ENCODE data around the gene APOC3.

The APOC3 gene

GRCh38 chr11:116829525-116830183 is at the start of gene APOC3:
TSS of gene APOC3 (plus strand) at chr11:116829907. CDS start at chr11:116830583, 676 bp downstream.
- no peak within 1 kb of the TSS for H3K9ac ChIP-seq (ENCODE audit: low read length)
- H3K4me3 ChIP-seq (ENCODE audit: low read length): no peak within 1 kb of the TSS
- H3K27me3 ChIP-seq (ENCODE audit: control insufficient read depth, insufficient read depth, low read length): no peaks in the 10 kb centered on the region
- peaks cover 26% of the 10 kb centered on the region for H3K4me1 ChIP-seq (ENCODE audit: control insufficient read depth, insufficient read depth, low read length)
- H3K36me3 ChIP-seq (ENCODE audit: control insufficient read depth, insufficient read depth, low read length): no peaks in the 10 kb centered on the region
- H3K9me3 ChIP-seq (ENCODE audit: control insufficient read depth, low read length): no peaks in the 10 kb centered on the region

GRCh38 chr11:116782728-116783127 is 47.0 kb upstream of the APOC3 start:
- Histone ChIP-seq H3K9ac (ENCODE audit: low read length) (no peak overlapping the region), H3K27me3 (ENCODE audit: control insufficient read depth, insufficient read depth, low read length) (no peaks in the 10 kb centered on the region), H3K4me3 (ENCODE audit: low read length) (no peak overlapping the region), H3K9me3 (ENCODE audit: control insufficient read depth, low read length) (no peaks in the 10 kb centered on the region), H3K4me1 (ENCODE audit: control insufficient read depth, insufficient read depth, low read length) (peaks cover 10% of the 10 kb centered on the region), H3K36me3 (ENCODE audit: control insufficient read depth, insufficient read depth, low read length) (peaks cover 24% of the 10 kb centered on the region)

GRCh38 chr11:116786326-116786725 is 43.4 kb upstream of the APOC3 start:
- H3K9me3 ChIP-seq (ENCODE audit: control insufficient read depth, low read length): no peaks in the 10 kb centered on the region
- peaks cover 11% of the 10 kb centered on the region for H3K36me3 ChIP-seq (ENCODE audit: control insufficient read depth, insufficient read depth, low read length)

GRCh38 chr11:116786966-116787365 is 42.7 kb upstream of the APOC3 start:
- Histone ChIP-seq H3K4me1 (ENCODE audit: control insufficient read depth, insufficient read depth, low read length) (peaks cover 30% of the 10 kb centered on the region), H3K9me3 (ENCODE audit: control insufficient read depth, low read length) (no peaks in the 10 kb centered on the region), H3K9ac (ENCODE audit: low read length) (peak overlapping the region; percentile 92), H3K4me3 (ENCODE audit: low read length) (peak overlapping the region; percentile 88), H3K27me3 (ENCODE audit: control insufficient read depth, insufficient read depth, low read length) (no peaks in the 10 kb centered on the region), H3K36me3 (ENCODE audit: control insufficient read depth, insufficient read depth, low read length) (peaks cover 10% of the 10 kb centered on the region)

More at GRCh38 chr11:116786326-116786725, 43.4 kb upstream of the APOC3 start:
- no peak overlapping the region for H3K4me3 ChIP-seq (ENCODE audit: low read length)
- H3K4me1 ChIP-seq (ENCODE audit: control insufficient read depth, insufficient read depth, low read length): peaks cover 24% of the 10 kb centered on the region
- no peak overlapping the region for H3K9ac ChIP-seq (ENCODE audit: low read length)
- no peaks in the 10 kb centered on the region for H3K27me3 ChIP-seq (ENCODE audit: control insufficient read depth, insufficient read depth, low read length)

- Histone ChIP-seq H3K27me3 (ENCODE audit: control insufficient read depth, insufficient read depth, low read length) (no peaks in the 10 kb centered on the region), H3K9me3 (ENCODE audit: control insufficient read depth, low read length) (no peaks in the 10 kb centered on the region), H3K36me3 (ENCODE audit: control insufficient read depth, insufficient read depth, low read length) (peaks cover 7% of the 10 kb centered on the region), H3K4me3 (ENCODE audit: low read length) (peak overlapping the region; percentile 88), H3K9ac (ENCODE audit: low read length) (peak overlapping the region; percentile 92), H3K4me1 (ENCODE audit: control insufficient read depth, insufficient read depth, low read length) (peaks cover 35% of the 10 kb centered on the region)
Observed at GRCh38 chr11:116787436-116787785, 42.3 kb upstream of the APOC3 start.

GRCh38 chr11:116787786-116788486 is 41.8 kb upstream of the APOC3 start, which contains the start of gene ZPR1:
TSS of gene ZPR1 (minus strand) at chr11:116788023. CDS start at chr11:116787990, 33 bp downstream.
- Histone ChIP-seq H3K4me1 (ENCODE audit: control insufficient read depth, insufficient read depth, low read length) (peaks cover 38% of the 10 kb centered on the region), H3K4me3 (ENCODE audit: low read length) (peak within 1 kb of the TSS; percentile 88), H3K9ac (ENCODE audit: low read length) (peak within 1 kb of the TSS; percentile 92), H3K36me3 (ENCODE audit: control insufficient read depth, insufficient read depth, low read length) (peaks cover 6% of the 10 kb centered on the region), H3K9me3 (ENCODE audit: control insufficient read depth, low read length) (no peaks in the 10 kb centered on the region), H3K27me3 (ENCODE audit: control insufficient read depth, insufficient read depth, low read length) (no peaks in the 10 kb centered on the region)

GRCh38 chr11:116788534-116788933 is 41.2 kb upstream of the APOC3 start:
- H3K36me3 ChIP-seq (ENCODE audit: control insufficient read depth, insufficient read depth, low read length): no peaks in the 10 kb centered on the region
- H3K9ac ChIP-seq (ENCODE audit: low read length): peak overlapping the region; percentile 92
- peak overlapping the region; percentile 88 for H3K4me3 ChIP-seq (ENCODE audit: low read length)
- H3K9me3 ChIP-seq (ENCODE audit: control insufficient read depth, low read length): no peaks in the 10 kb centered on the region
- no peaks in the 10 kb centered on the region for H3K27me3 ChIP-seq (ENCODE audit: control insufficient read depth, insufficient read depth, low read length)
- peaks cover 38% of the 10 kb centered on the region for H3K4me1 ChIP-seq (ENCODE audit: control insufficient read depth, insufficient read depth, low read length)

GRCh38 chr11:116788975-116789374 is 40.7 kb upstream of the APOC3 start:
- Histone ChIP-seq H3K4me3 (ENCODE audit: low read length) (peak overlapping the region; percentile 88), H3K4me1 (ENCODE audit: control insufficient read depth, insufficient read depth, low read length) (peaks cover 38% of the 10 kb centered on the region), H3K27me3 (ENCODE audit: control insufficient read depth, insufficient read depth, low read length) (no peaks in the 10 kb centered on the region), H3K9ac (ENCODE audit: low read length) (peak overlapping the region; percentile 92), H3K9me3 (ENCODE audit: control insufficient read depth, low read length) (no peaks in the 10 kb centered on the region), H3K36me3 (ENCODE audit: control insufficient read depth, insufficient read depth, low read length) (no peaks in the 10 kb centered on the region)

GRCh38 chr11:116790167-116791001 is 39.3 kb upstream of the APOC3 start:
- Histone ChIP-seq H3K4me3 (ENCODE audit: low read length) (no peak overlapping the region), H3K27me3 (ENCODE audit: control insufficient read depth, insufficient read depth, low read length) (no peaks in the 10 kb centered on the region), H3K9ac (ENCODE audit: low read length) (no peak overlapping the region), H3K9me3 (ENCODE audit: control insufficient read depth, low read length) (no peaks in the 10 kb centered on the region), H3K36me3 (ENCODE audit: control insufficient read depth, insufficient read depth, low read length) (no peaks in the 10 kb centered on the region), H3K4me1 (ENCODE audit: control insufficient read depth, insufficient read depth, low read length) (peaks cover 38% of the 10 kb centered on the region)

GRCh38 chr11:116791002-116791812 is 38.5 kb upstream of the APOC3 start:
- H3K27me3 ChIP-seq (ENCODE audit: control insufficient read depth, insufficient read depth, low read length): no peaks in the 10 kb centered on the region
- peaks cover 38% of the 10 kb centered on the region for H3K4me1 ChIP-seq (ENCODE audit: control insufficient read depth, insufficient read depth, low read length)

GRCh38 chr11:116791813-116792143 is 37.9 kb upstream of the APOC3 start, which contains the start of gene APOA5:
TSS of gene APOA5 (minus strand) at chr11:116791879. CDS start at chr11:116791860, 19 bp downstream.
- no peak within 1 kb of the TSS for H3K9ac ChIP-seq (ENCODE audit: low read length)

More at GRCh38 chr11:116791002-116791812, 38.5 kb upstream of the APOC3 start:
- Histone ChIP-seq H3K4me3 (ENCODE audit: low read length) (no peak overlapping the region), H3K36me3 (ENCODE audit: control insufficient read depth, insufficient read depth, low read length) (no peaks in the 10 kb centered on the region), H3K9me3 (ENCODE audit: control insufficient read depth, low read length) (no peaks in the 10 kb centered on the region), H3K9ac (ENCODE audit: low read length) (no peak overlapping the region)

More at GRCh38 chr11:116791813-116792143, 37.9 kb upstream of the APOC3 start, which contains the start of gene APOA5:
- H3K27me3 ChIP-seq (ENCODE audit: control insufficient read depth, insufficient read depth, low read length): no peaks in the 10 kb centered on the region
- H3K36me3 ChIP-seq (ENCODE audit: control insufficient read depth, insufficient read depth, low read length): no peaks in the 10 kb centered on the region
- H3K4me3 ChIP-seq (ENCODE audit: low read length): no peak within 1 kb of the TSS
- no peaks in the 10 kb centered on the region for H3K9me3 ChIP-seq (ENCODE audit: control insufficient read depth, low read length)
- H3K4me1 ChIP-seq (ENCODE audit: control insufficient read depth, insufficient read depth, low read length): peaks cover 33% of the 10 kb centered on the region

Data from mucosa of stomach (tissue), 1 donor.